Stimulated activated CD8-positive, alpha-beta memory T cell treated with anti-CD3 and anti-CD28 coated beads, Interleukin-7, amount 100 ng/mL, for 24 hours (primary cell): Measurements from ENCODE around the gene NOTUM.

ENCODE experiments used
- DNase-seq: peaks from one replicate; pipeline ENCODE4 v3.0.0-alpha.2; 2020; ENCODE audit warnings: low read depth

The NOTUM gene

DNA sequence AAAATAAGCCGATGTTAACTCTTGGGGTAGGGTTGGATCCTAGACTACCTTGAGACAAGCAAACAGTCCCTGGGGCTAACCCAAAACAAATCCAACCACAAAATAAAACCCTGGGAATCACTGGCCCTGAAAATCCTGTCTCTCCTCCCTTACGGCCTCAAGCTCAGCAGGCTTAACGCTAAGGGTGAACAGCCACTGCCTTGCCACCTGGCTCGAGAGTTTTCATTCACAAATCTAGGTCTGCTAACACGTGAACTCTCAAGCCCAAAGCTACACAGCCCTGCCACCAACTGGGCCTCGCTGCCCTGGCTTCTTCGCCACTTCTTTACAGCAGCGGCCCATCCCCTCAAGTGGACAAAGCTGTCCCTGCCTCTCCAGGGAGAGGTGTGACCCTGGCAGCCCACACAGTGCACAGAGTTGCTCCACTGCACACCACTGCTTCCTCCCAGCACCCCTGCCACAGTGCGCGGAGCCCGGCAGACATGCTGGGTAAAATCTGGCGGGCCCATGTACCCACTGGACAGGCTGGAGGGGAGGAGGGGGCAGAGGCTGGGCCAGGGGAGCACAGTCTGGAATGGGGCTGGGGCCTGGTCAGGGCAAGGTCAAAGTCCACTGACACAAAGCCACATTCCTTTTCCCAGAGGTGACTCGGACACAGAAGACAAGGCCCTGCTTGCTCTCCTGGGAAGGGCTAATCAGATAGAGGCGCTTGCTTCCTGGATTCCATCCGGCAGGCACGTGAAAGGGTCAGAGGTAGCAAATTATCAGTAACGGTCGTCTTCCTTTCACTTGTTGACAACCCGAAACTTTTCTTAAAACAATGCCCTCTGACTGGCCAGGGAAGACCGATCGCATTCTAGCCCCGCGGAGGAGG lies 50.8 kb downstream of the NOTUM start:
- no peak for DNase-seq

DNA sequence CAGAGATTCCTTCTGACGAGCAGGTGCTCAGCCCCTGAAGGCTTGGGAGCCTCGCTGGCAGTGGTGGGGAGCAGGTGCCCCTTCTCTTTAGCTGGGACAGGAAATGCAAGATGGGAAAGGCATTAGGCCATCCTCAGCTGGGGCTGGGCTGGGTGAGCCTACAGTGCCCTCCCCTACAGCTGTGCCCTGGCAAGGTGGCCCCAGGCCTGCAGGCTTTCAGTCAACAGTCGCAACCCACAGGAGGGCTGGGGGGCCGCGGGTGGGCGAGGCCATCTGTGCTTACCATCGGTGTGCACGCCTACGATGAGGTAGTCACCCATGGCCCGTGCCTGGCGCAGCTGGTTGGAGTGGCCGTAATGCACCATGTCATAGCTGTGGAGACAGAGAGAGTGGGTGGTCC lies 51.8 kb downstream of the NOTUM start:
- DNase-seq, result no peak

- DNase-seq, result no peak
Observed at GRCh38 chr17:81908793-81909192, 52.2 kb downstream of the NOTUM start.

DNA sequence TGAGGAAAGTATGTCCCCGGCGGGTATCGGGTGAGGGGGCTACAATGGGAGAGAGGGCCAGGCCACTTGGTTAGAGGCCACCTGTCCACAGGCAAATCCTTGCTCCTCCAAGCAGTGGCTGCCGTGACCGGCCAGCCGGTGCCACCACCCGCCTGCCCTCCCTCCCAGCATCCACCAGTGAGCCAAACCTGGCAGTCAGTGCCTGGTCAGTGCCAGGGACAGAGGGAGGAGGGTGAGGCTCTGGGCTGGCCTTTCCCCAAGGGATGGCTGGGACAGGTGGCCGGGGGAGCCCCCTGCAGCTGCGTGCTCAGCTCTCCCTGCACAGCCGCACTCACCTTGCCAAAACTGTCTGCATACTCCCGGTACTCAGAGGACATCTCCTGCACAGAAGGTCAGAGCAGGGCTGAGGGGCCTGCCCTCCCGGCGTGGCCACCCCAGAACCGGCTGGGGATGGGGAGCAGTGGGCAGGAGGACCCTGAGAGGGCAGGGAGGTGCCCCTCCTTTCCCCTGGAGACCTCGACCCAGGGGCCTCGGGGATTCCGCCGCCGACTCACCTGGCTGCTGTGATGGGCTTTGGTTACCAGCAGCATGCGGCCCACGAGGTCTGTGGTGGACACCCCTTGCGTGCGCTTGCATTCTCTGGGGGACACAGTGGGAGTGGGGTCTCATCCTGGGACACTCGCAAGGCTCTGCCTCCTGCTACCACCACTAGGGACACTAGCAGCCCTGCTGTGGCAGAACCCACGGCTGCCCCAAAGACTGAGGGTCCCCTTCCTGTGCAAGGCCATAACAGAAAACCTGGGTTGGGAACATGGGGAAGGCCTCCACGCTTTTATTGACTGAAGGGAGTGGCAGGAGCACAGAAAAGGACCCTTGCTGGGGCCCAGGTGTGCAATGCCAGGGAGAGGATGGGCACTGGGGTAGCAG lies 53.5 kb downstream of the NOTUM start:
- DNase-seq, result no peak

DNA sequence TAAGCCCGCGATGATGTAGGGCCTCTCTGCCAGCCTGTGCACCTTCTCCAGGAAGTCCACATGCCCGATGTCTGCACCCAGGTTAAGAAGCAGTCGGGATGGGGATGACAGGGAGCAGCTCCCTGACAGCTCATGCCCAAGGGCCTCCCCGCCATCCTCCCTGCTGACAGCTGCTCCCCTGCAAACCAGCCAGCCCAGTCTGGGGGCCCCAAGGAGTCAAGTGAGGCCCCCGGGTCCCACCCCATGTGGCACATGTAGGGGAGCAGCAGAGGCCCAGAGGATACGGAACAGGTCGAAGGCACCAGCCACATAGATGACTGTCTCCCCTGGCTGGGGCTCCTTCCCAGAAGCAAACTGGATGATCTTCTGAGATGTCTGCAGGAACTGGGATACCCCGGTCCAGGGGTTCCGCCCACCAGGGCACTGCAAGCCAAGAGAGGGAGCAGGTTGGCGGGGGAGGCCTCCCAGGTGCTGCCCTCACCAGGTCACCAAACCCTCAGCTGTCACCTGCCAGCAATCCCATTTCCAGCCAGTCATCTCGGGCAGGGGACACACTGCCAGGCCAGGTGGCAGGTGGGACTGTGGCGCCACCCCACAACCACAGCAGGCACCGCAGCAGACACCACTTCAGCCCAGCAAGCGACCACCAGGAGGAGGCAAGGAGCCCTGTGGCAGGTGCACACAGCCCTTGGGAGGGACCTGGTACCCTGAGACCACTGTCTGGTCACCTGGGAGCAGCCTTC lies 54.3 kb downstream of the NOTUM start:
- no peak for DNase-seq

DNA sequence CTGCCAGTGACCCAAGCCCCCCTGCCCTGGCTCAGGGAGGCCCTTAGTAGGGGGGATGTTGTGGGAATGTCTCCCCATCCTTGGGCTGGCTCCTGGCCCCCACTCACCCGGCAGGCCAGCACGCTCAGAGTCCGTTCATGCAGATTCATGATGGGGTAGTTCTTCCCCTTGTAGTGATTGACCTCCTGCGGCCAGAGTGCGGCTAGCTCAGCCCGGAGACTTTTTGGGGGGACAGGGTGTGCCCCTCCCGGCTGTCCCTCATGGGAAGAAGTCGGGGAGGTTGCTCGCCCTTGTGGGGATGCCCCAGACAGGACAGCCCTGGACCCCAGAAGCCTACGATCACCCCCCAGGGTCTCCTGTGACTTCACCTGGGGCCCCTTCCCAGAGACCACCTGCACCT lies 55.0 kb downstream of the NOTUM start:
- DNase-seq, result no peak

DNA sequence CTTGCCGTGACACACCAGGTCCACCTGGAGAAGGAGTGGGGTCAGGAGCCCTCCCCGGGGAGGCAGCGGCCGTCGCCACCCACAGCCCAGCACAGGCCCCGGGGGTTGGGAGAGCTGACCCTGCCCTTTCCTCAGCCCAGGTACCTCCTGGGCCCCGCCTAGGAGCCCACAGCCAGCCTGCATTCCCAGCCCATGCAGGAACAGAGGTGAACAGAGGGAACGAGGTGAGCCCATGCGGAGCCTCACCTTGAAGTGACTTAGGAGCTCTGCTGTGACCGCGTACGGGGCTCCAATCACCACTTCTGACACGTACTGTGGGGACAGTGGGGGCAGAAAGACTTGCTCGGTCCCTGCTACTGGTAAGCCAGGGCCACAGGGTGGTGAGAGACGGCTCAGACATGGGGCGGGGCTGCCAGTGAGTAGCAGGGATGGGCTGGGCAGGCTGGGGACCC lies 55.5 kb downstream of the NOTUM start:
- DNase-seq, result no peak

DNA sequence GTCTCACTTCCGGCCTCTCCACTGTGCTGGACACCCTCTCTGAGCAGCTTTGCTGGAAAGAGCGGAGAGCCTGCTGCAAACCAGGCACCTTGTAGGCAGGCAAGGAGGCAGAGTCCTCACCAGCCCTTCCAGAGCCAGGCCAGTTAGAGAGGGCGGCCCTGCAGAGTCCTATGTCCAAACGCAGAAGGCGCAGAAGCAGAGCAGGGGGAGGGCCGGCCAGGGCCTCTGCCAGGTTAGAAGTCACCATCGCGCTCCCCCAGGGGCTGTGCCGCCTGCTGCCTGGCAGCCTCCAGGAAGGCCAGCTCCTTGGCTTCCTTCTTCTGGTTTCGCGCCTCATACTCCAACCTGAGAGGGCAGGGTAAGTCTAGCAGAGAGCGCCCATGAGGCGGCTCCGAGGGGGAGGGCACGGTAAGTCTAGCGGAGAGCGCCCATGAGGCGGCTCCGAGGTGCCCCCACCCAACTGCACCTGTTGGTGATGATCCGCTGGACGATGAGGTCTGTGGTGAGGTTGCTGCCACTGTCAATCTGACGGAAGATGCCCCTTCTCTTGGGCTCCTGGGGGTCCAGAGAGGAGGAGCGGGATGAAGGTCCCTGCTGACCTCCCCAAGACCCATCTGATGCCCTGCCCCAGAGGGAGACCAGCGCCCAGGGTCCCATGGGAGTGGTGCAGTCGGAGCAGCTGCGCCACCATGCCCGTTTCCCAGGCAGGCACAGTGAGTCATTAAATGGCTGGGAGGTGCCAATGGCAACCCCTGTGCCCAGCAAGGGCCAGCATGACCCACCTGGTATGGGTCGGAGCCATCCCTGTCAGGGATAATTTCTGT lies 56.2 kb downstream of the NOTUM start:
- no peak for DNase-seq

- no peak for DNase-seq
Observed at GRCh38 chr17:81903896-81904599, 56.9 kb downstream of the NOTUM start.

DNA sequence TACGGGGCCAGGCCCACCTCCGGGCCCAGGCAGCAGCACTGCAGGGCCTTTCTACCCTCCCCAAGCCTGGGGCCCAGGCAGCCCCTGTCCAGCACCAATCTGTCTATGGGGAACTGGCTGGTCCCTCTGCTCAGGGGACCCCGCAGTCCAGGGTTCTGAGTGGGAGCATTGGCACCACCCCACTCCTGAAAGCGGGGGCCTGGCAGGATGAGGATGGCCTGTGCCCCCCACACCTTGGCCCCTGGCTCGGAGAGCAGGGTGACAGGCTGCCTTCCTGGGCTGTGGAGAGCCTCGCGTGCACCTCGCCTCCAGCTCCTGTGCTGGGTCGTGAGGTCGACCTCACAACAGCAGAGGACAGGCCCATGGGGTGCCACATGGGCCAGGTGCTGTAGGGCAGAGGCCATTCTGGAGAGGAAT lies 57.6 kb downstream of the NOTUM start:
- DNase-seq, result no peak

GRCh38 chr17:81902653-81903414 lies 58.2 kb downstream of the NOTUM start:
- no peak for DNase-seq
